Activated CD4-positive, CD25-positive, alpha-beta regulatory T cell treated with anti-CD3 and anti-CD28 coated beads, Interleukin-2, amount 50 U/mL, for 72 hours (primary cell): ENCODE results near the gene KRT12.

Experiments
- DNase-seq: peaks from one replicate; pipeline ENCODE4 v3.0.0; 2021

KRT12 gene

DNA sequence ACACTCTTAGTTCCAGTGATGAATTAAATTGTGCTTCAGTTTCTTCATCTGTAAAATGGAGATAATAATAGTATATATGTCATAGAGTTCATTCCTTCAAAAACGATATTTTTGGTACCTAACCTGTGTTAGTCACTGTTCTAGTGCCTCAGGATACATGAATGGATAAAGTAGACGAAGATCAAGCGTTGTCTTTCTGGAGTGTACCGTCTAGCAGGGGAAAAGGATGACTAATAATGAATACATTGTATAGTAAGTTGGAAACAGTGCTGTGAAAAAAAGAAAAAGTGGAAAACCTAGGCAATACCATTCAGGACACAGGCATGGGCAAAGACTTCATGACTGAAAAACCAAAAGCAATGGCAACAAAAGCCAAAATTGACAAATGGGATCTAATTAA is 53.2 kb downstream of the KRT12 start:
- DNase-seq = no peak

DNA sequence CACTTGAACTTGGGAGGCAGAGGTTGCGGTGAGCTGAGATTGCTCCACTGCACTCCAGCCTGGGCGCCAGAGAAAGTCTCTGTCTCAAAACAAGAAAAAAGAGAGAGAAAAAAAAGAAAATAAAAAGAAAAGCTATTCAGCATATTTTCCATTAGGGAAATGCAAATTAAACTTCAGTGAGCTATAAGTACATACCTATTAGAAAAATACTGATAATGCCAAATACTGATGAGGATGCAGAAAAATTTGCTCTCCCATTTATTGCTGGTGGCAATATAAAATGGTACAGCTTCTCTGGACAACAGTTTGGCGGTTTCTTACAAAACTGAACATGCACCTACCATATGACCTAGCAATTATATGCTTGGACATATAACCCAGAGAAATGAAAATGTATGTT is 54.4 kb downstream of the KRT12 start:
- no peak for DNase-seq
